DND-41 (cell line): ENCODE data around the gene SPOPL.

Source experiments
- ATAC-seq: fragments of 200-7000 bp; cut with Tn5 transposase; 3 replicates; pipeline ENCODE4 v1.9.1; 2021; ENCODE audit warnings: low read depth; ENCODE audit not compliant: insufficient read depth
- DNase-seq: peaks from one replicate; pipeline ENCODE4 v3.0.0-alpha.2; 2020
- H2AFZ ChIP-seq: 2 replicates; pipeline ENCODE4 v1.6.0; 2012; ENCODE audit warnings: low read depth, low read length
- H3K27ac ChIP-seq: 2 replicates; pipeline ENCODE4 v1.5.1; 2012; ENCODE audit warnings: low read length, inconsistent platforms
- H3K27me3 ChIP-seq: fragments of 200-600 bp; sonication (generic); 2 replicates; pipeline ENCODE4 v1.6.0; 2012; ENCODE audit warnings: low read length, mild to moderate bottlenecking, inconsistent platforms; ENCODE audit not compliant: insufficient read depth, poor library complexity
- H3K36me3 ChIP-seq: 2 replicates; pipeline ENCODE4 v1.5.1; 2012; ENCODE audit warnings: low read length, inconsistent platforms; ENCODE audit not compliant: insufficient read depth
- H3K4me1 ChIP-seq: 2 replicates; pipeline ENCODE4 v1.5.1; 2012; ENCODE audit warnings: mild to moderate bottlenecking, low read length; ENCODE audit not compliant: insufficient read depth
- H3K4me2 ChIP-seq: 2 replicates; pipeline ENCODE4 v1.6.0; 2012; ENCODE audit warnings: mild to moderate bottlenecking, moderate library complexity, low read length, inconsistent platforms; ENCODE audit not compliant: insufficient read depth
- H3K4me3 ChIP-seq, 2 experiments: fragments of 200-600 bp in 1 of 2; shearing (Covaris generic) in 1 of 2; 2 replicates each; pipeline ENCODE4 v1.5.1; 2012 to 2016; ENCODE audit warnings: inconsistent platforms in 2 of 2, low read length in 2 of 2, mild to moderate bottlenecking in 2 of 2, low read depth in 1 of 2, moderate library complexity in 1 of 2
- H3K79me2 ChIP-seq: 2 replicates; pipeline ENCODE4 v1.6.0; 2012; ENCODE audit warnings: low read length, inconsistent platforms; ENCODE audit not compliant: insufficient read depth
- H3K9ac ChIP-seq: 2 replicates; pipeline ENCODE4 v1.6.0; 2012; ENCODE audit warnings: low read depth, mild to moderate bottlenecking, inconsistent platforms, low read length, moderate library complexity
- H3K9me3 ChIP-seq: 2 replicates; pipeline ENCODE4 v1.5.1; 2012; ENCODE audit warnings: low read length, moderate library complexity, mild to moderate bottlenecking, inconsistent platforms; ENCODE audit not compliant: insufficient read depth, severe bottlenecking
- H4K20me1 ChIP-seq: 2 replicates; pipeline ENCODE4 v1.6.0; 2012; ENCODE audit warnings: low read length; ENCODE audit not compliant: insufficient read depth
- CTCF ChIP-seq: IDR thresholded peaks from 2 replicates; pipeline ENCODE4 v1.5.1; 2012; ENCODE audit warnings: borderline replicate concordance, low read length, moderate library complexity, mild to moderate bottlenecking; ENCODE audit not compliant: poor library complexity, severe bottlenecking; ENCODE audit errors: extremely low read depth
- EZH2 ChIP-seq: IDR thresholded peaks from 3 replicates; pipeline ENCODE4 v1.6.1; 2012; ENCODE audit warnings: borderline replicate concordance, low read depth, mild to moderate bottlenecking, moderate library complexity, low read length, inconsistent platforms; ENCODE audit not compliant: severe bottlenecking

SPOPL gene

GRCh38 chr2:138602166-138602460 lies 100.5 kb downstream of the SPOPL start:
- no peaks in the 10 kb centered on the region for H4K20me1 ChIP-seq
- H3K36me3 ChIP-seq, result no peaks in the 10 kb centered on the region
- no peak overlapping the region for H3K4me3 ChIP-seq
- H3K4me2 ChIP-seq, result no peak overlapping the region
- TF ChIP-seq CTCF, result no peak
- no peak for TF ChIP-seq EZH2
- H3K4me1 ChIP-seq, result no peaks in the 10 kb centered on the region
- H3K9me3 ChIP-seq, result no peaks in the 10 kb centered on the region
- no peaks in the 10 kb centered on the region for H3K27me3 ChIP-seq
- no peaks in the 10 kb centered on the region for H3K79me2 ChIP-seq
- no peak for DNase-seq
- no peak overlapping the region for H2AFZ ChIP-seq
- H3K27ac ChIP-seq, result no peak overlapping the region
- no peak overlapping the region for H3K9ac ChIP-seq
- no peak for ATAC-seq

- Histone ChIP-seq H3K4me2 (no peak overlapping the region), H3K9ac (no peak overlapping the region), H2AFZ (no peak overlapping the region), H3K79me2 (no peaks in the 10 kb centered on the region), H3K36me3 (no peaks in the 10 kb centered on the region), H3K27ac (no peak overlapping the region), H3K27me3 (no peaks in the 10 kb centered on the region), H4K20me1 (no peaks in the 10 kb centered on the region), H3K4me3 (no peak overlapping the region), H3K9me3 (no peaks in the 10 kb centered on the region), H3K4me1 (no peaks in the 10 kb centered on the region)
- DNase-seq, result no peak
- TF ChIP-seq CTCF (no peak), EZH2 (no peak)
- ATAC-seq, result no peak
These were observed 106.2 kb downstream of the SPOPL start for GRCh38 chr2:138607746-138608145.

- TF ChIP-seq CTCF (no peak), EZH2 (no peak)
- H2AFZ ChIP-seq, result no peak overlapping the region
- no peaks in the 10 kb centered on the region for H3K27me3 ChIP-seq
- ATAC-seq, result no peak
- no peaks in the 10 kb centered on the region for H3K36me3 ChIP-seq
- no peak overlapping the region for H3K4me3 ChIP-seq
- no peaks in the 10 kb centered on the region for H4K20me1 ChIP-seq
- no peaks in the 10 kb centered on the region for H3K4me1 ChIP-seq
- H3K9me3 ChIP-seq, result no peaks in the 10 kb centered on the region
- no peak overlapping the region for H3K9ac ChIP-seq
- H3K79me2 ChIP-seq, result no peaks in the 10 kb centered on the region
- no peak overlapping the region for H3K4me2 ChIP-seq
- no peak overlapping the region for H3K27ac ChIP-seq
- DNase-seq, result no peak
These were observed 107.9 kb downstream of the SPOPL start for GRCh38 chr2:138609446-138609845.

GRCh38 chr2:138610201-138610953 lies 108.8 kb downstream of the SPOPL start:
- Histone ChIP-seq H3K79me2 (no peaks in the 10 kb centered on the region), H4K20me1 (no peaks in the 10 kb centered on the region), H3K9me3 (no peaks in the 10 kb centered on the region), H3K27me3 (no peaks in the 10 kb centered on the region), H3K4me2 (no peak overlapping the region), H3K4me1 (no peaks in the 10 kb centered on the region), H3K27ac (no peak overlapping the region), H3K9ac (no peak overlapping the region), H2AFZ (no peak overlapping the region), H3K4me3 (no peak overlapping the region), H3K36me3 (no peaks in the 10 kb centered on the region)
- DNase-seq (no peak), ATAC-seq (no peak)
- TF ChIP-seq EZH2 (no peak), CTCF (no peak)
